ENCODE results near the gene BRD1.

Gene BRD1

GRCh38 chr22:49749885-49750510 is 77.7 kb downstream of the BRD1 start:
- no peak for DNase-seq

- DNase-seq, result no peak
Measured at GRCh38 chr22:49749227-49749626, 78.4 kb downstream of the BRD1 start.

- DNase-seq, result no peak
Measured at GRCh38 chr22:49748514-49748913, 79.2 kb downstream of the BRD1 start.

- DNase-seq, result no peak
Measured at GRCh38 chr22:49747716-49748115, 80.0 kb downstream of the BRD1 start.

- DNase-seq, result no peak
Measured at GRCh38 chr22:49747130-49747529, 80.5 kb downstream of the BRD1 start.

GRCh38 chr22:49746065-49746464 is 81.6 kb downstream of the BRD1 start:
- DNase-seq, result no peak

GRCh38 chr22:49740242-49740641 is 87.4 kb downstream of the BRD1 start:
- no peak for DNase-seq

GRCh38 chr22:49739138-49739537 is 88.5 kb downstream of the BRD1 start:
- no peak for DNase-seq

- no peak for DNase-seq
Measured at GRCh38 chr22:49738566-49738965, 89.1 kb downstream of the BRD1 start.

GRCh38 chr22:49738006-49738405 is 89.7 kb downstream of the BRD1 start:
- no peak for DNase-seq

- no peak for DNase-seq
Measured at GRCh38 chr22:49737101-49737551, 90.5 kb downstream of the BRD1 start.

- no peak for DNase-seq
Measured at GRCh38 chr22:49736538-49736937, 91.1 kb downstream of the BRD1 start.

GRCh38 chr22:49735901-49736421 is 91.7 kb downstream of the BRD1 start:
- no peak for DNase-seq

- DNase-seq, result no peak
Measured at GRCh38 chr22:49735411-49735900, 92.2 kb downstream of the BRD1 start.

GRCh38 chr22:49734882-49735281 is 92.8 kb downstream of the BRD1 start:
- DNase-seq, result no peak

- DNase-seq, result no peak
Measured at GRCh38 chr22:49734390-49734789, 93.3 kb downstream of the BRD1 start.

GRCh38 chr22:49733631-49734030 is 94.0 kb downstream of the BRD1 start:
- no peak for DNase-seq

- no peak for DNase-seq
Measured at GRCh38 chr22:49730656-49731055, 97.0 kb downstream of the BRD1 start.

GRCh38 chr22:49728570-49729271 is 99.0 kb downstream of the BRD1 start:
- no peak for DNase-seq

- no peak for DNase-seq
Measured at GRCh38 chr22:49727881-49728569, 99.6 kb downstream of the BRD1 start.

- no peak for DNase-seq
Measured at GRCh38 chr22:49727191-49727880, 100.3 kb downstream of the BRD1 start.

GRCh38 chr22:49726701-49727101 is 101.0 kb downstream of the BRD1 start:
- DNase-seq, result no peak
